Tibial artery (tissue), 4 donors: ENCODE measurements around the gene DPF3.

ENCODE experiments used
- DNase-seq, 2 donors: peaks; one replicate each; pipeline ENCODE4 v3.0.0-alpha.2; 2019
- H3K27ac ChIP-seq, 2 donors: fragments of 200-600 bp; sonication (generic) in 1 of 2; 1 replicate in 1 of 2; 2 replicates in 1 of 2; pipeline ENCODE4 v1.5.1; 2018 to 2019; ENCODE audit warnings: mild to moderate bottlenecking in 1 of 2
- H3K27me3 ChIP-seq, 2 donors: fragments of 200-600 bp; sonication (generic) in 1 of 2; one replicate each; pipeline versions ENCODE4 v1.5.1 to v1.6.0; 2016 to 2019
- H3K36me3 ChIP-seq, 3 donors: fragments of 200-600 bp; sonication (generic) in 2 of 3; one replicate each; pipeline ENCODE4 v1.5.1; 2016 to 2019; ENCODE audit warnings: mild to moderate bottlenecking in 2 of 3
- H3K4me1 ChIP-seq, 4 donors: fragments of 200-600 bp; sonication (generic) in 2 of 4; 1 replicate in 3 of 4; 2 replicates in 1 of 4; pipeline ENCODE4 v1.5.1; 2016 to 2019
- H3K4me3 ChIP-seq, 2 donors: fragments of 200-600 bp; sonication (generic) in 1 of 2; 1 replicate in 1 of 2; 2 replicates in 1 of 2; pipeline ENCODE4 v1.5.1; 2018 to 2019; ENCODE audit warnings: mild to moderate bottlenecking in 2 of 2
- H3K9me3 ChIP-seq, 3 donors: fragments of 200-600 bp; sonication (generic) in 1 of 3; one replicate each; pipeline ENCODE4 v1.5.1; 2016 to 2019
- intact Hi-C: fragments of 100-400 bp; cut with DNase I; formaldehyde crosslinking; loops from one replicate; pipeline ENCODE4 v1.15.0; 2023; ENCODE audit warnings: low total_unique reads
- TF ChIP-seq, protein P1 (sequence below), 2 experiments: fragments of 200-600 bp in 1 of 2; fragments of 450-650 bp in 1 of 2; IDR thresholded peaks; one replicate each; pipeline ENCODE4 v1.5.1; 2017 to 2019; ENCODE audit warnings: antibody characterized with exemption in 2 of 2, mild to moderate bottlenecking in 1 of 2, moderate library complexity in 1 of 2

The DPF3 gene

DNA sequence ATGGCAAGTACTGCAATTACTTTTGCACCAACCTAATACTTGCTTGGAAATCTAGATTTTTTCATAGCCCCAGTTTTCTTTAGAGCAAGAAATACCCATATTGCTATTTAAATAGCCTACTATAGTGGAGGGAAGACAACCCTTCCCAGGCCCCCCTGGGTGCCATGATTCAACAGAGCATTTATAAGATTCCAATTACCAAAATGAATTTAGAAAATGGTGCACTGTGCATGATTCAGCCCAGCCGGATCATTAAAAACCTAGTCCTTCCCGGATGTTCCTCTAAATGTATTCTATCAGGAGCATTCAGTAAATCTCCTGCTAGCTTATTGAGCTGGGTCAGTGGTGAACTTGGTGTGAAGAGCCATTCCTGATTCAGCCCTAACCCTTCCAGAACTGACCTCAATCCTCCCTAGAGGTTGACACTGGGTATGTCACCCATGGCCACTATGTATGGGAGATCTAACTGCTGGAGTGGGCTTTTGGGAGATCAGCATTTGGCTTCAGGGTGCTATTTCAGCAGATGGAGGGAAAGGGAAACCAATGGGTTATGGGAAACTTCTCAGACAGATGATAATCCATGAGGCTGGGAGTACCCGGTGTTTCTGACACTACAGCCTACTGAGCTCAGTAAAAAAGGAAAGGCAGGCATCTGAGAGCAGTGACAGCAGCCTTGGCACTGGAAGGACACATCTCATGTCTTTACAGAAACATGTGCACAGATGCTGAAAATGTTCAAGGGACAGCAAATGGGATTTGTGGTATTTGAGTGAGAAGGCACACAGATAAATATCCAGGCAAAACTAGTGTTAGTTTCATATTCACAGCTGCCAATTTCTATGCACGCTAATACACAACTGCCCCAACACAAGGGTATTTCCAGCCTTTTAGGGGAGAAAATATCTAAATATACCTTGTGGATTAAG lies 258.9 kb downstream of the DPF3 start:
- TF ChIP-seq, protein P1, sequence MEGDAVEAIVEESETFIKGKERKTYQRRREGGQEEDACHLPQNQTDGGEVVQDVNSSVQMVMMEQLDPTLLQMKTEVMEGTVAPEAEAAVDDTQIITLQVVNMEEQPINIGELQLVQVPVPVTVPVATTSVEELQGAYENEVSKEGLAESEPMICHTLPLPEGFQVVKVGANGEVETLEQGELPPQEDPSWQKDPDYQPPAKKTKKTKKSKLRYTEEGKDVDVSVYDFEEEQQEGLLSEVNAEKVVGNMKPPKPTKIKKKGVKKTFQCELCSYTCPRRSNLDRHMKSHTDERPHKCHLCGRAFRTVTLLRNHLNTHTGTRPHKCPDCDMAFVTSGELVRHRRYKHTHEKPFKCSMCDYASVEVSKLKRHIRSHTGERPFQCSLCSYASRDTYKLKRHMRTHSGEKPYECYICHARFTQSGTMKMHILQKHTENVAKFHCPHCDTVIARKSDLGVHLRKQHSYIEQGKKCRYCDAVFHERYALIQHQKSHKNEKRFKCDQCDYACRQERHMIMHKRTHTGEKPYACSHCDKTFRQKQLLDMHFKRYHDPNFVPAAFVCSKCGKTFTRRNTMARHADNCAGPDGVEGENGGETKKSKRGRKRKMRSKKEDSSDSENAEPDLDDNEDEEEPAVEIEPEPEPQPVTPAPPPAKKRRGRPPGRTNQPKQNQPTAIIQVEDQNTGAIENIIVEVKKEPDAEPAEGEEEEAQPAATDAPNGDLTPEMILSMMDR (IDR thresholded peaks at IDR 0.05): no peak
- Histone ChIP-seq H3K27me3 (no peaks in the 10 kb centered on the region), H3K4me3 (no peak overlapping the region), H3K27ac (no peak overlapping the region), H3K36me3 (no peaks in the 10 kb centered on the region), H3K9me3 (no peaks in the 10 kb centered on the region), H3K4me1 (no peaks in the 10 kb centered on the region)
- intact Hi-C loops: no loop called here
- no peak for DNase-seq

DNA sequence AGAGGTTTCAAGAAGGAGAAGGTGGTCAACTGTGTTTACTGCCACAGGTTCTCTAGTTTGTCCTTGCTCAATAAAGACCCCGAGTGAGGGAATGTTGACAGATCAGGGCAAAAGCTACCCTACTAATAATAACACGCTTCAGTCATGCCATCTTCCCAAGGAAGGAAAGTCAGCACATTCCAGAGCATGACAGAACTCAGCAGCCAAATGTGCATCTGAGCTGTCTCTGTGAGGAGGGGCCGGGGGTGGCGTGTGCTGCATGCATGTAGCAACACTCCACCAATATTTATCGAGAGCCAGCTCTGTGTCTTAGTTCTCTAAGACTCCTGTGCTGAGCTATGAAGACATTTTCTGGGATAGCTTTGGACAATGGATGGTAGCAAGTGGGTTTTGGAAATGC lies 260.4 kb downstream of the DPF3 start:
- DNase-seq: no peak

DNA sequence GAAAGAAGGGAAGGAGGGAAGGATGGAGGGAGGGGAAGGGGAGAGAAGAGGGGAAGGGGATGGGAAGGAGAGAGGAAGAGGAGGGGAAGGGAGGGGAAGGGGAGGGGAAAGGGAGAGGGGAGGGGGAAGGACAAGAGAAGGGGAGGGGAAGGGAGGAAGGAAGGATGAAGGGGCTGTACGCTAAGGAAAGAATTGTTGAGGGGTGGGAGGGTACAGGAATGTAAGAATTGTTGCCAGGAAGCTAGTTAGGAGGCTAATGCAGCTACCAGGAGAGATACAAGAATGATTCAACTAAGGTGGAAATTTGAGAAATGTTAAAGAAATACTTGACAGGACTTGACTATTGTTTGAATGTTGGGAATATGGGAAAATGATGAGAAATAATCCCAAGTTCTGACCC lies 261.2 kb downstream of the DPF3 start:
- no peak for DNase-seq
- no peaks in the 10 kb centered on the region for H3K36me3 ChIP-seq
- H3K4me3 ChIP-seq: no peak overlapping the region
- H3K9me3 ChIP-seq: no peaks in the 10 kb centered on the region
- intact Hi-C loops: no loop called here
- TF ChIP-seq, protein P1 (IDR thresholded peaks at IDR 0.05): no peak
- H3K27ac ChIP-seq: no peak overlapping the region
- no peaks in the 10 kb centered on the region for H3K27me3 ChIP-seq
- no peaks in the 10 kb centered on the region for H3K4me1 ChIP-seq

More for the DNA sequence above, 260.4 kb downstream of the DPF3 start:
- Histone ChIP-seq H3K27ac (no peak overlapping the region), H3K4me3 (no peak overlapping the region), H3K27me3 (no peaks in the 10 kb centered on the region), H3K36me3 (no peaks in the 10 kb centered on the region), H3K9me3 (no peaks in the 10 kb centered on the region), H3K4me1 (no peaks in the 10 kb centered on the region)
- TF ChIP-seq, protein P1 (IDR thresholded peaks at IDR 0.05): no peak
- intact Hi-C loops: no loop called here

DNA sequence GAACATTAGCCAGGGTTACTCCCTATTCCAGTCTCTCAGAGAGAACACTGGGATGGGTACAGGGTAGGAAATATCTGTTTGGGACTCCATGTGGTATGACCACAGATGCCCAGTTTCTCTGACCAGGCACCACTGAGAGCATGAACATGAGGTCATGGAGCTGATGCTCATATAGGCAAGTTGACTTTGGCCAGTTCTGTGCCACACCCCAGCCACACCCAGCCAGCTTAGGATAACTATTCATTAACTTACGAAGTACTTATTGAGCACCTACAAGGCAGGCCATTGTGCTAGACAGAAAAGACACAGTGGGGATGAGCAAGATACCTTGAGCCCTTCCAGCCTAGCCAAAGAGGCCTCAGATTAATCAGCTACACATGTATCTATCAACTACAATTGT lies 262.5 kb downstream of the DPF3 start:
- no peak overlapping the region for H3K4me3 ChIP-seq
- no peaks in the 10 kb centered on the region for H3K4me1 ChIP-seq
- intact Hi-C loops: no loop called here
- TF ChIP-seq, protein P1 (IDR thresholded peaks at IDR 0.05): no peak
- H3K9me3 ChIP-seq: peaks cover 0 to 7% (median 0%) of the 10 kb centered on the region in 3 donors
- H3K27me3 ChIP-seq: no peaks in the 10 kb centered on the region
- no peaks in the 10 kb centered on the region for H3K36me3 ChIP-seq
- DNase-seq: no peak
- H3K27ac ChIP-seq: no peak overlapping the region

DNA sequence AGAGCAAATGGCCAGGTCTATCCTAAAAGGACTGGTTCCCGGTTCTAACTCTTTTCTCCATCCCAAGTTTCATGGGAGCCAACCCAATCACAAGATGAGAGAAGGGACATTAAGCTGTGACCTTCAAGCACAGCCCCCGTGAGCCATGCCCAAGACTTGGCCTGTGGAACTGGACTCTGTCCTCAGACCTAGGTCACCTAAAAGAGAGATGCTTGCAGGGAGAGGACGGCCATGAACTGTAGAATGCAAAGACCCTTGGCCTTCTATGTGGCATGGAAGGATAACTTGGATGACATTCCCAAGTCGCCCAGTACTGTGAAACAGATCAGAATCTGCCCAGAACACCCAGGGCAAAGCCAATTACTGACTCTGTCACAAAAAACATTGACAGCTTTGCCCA lies 263.5 kb downstream of the DPF3 start:
- Histone ChIP-seq H3K9me3 (peaks cover 0 to 10% (median 0%) of the 10 kb centered on the region in 3 donors), H3K27ac (no peak overlapping the region), H3K27me3 (no peaks in the 10 kb centered on the region), H3K4me3 (no peak overlapping the region), H3K4me1 (no peaks in the 10 kb centered on the region), H3K36me3 (no peaks in the 10 kb centered on the region)
- DNase-seq: no peak
- intact Hi-C loops: no loop called here
- TF ChIP-seq, protein P1 (IDR thresholded peaks at IDR 0.05): no peak
